GM12878 (cell line): ENCODE data around the gene RERE.

ENCODE experiments used
- ATF3 ChIP-seq: IDR thresholded peaks from 2 replicates; pipeline ENCODE4 v1.6.1; 2011; ENCODE audit warnings: low read depth, mild to moderate bottlenecking, low read length, moderate library complexity, borderline replicate concordance; ENCODE audit errors: extremely low read depth
- CTCF ChIP-seq, 3 experiments: IDR thresholded peaks in 2 of 3; conservative IDR thresholded peaks in 1 of 3; 2 replicates each; pipeline ENCODE4 v1.5.1; 2011; ENCODE audit warnings: low read depth in 3 of 3, low read length in 3 of 3, mild to moderate bottlenecking in 3 of 3, control low read depth in 2 of 3, moderate library complexity in 2 of 3, inconsistent platforms in 1 of 3, mixed read lengths in 1 of 3; ENCODE audit not compliant: control insufficient read depth in 2 of 3, insufficient read depth in 1 of 3; ENCODE audit errors: extremely low read depth in 1 of 3
- FOS ChIP-seq: IDR thresholded peaks from 3 replicates; pipeline ENCODE4 v1.6.1; 2011; ENCODE audit warnings: borderline replicate concordance; ENCODE audit not compliant: insufficient read length; ENCODE audit errors: extremely low read depth
- GATAD2B ChIP-seq: fragments of 450-650 bp; conservative IDR thresholded peaks from 2 replicates; pipeline ENCODE4 v1.6.1; 2017; ENCODE audit warnings: low read depth, mild to moderate bottlenecking, moderate library complexity
- MTA3 ChIP-seq: IDR thresholded peaks from 2 replicates; pipeline ENCODE4 v1.6.1; 2012; ENCODE audit warnings: low read length, inconsistent platforms, borderline replicate concordance
- SMAD1 ChIP-seq: fragments of 450-650 bp; IDR thresholded peaks from 2 replicates; pipeline ENCODE4 v1.6.1; 2018; ENCODE audit warnings: mild to moderate bottlenecking, low read depth; ENCODE audit not compliant: partially characterized antibody
- SREBF2 ChIP-seq: IDR thresholded peaks from 2 replicates; pipeline ENCODE4 v1.6.1; 2012; ENCODE audit warnings: mild to moderate bottlenecking, low read length
- ZBTB33 ChIP-seq: fragments of 450-650 bp; IDR thresholded peaks from 2 replicates; pipeline ENCODE4 v1.6.1; 2017; ENCODE audit warnings: mild to moderate bottlenecking
- ZNF207 ChIP-seq: fragments of 450-650 bp; IDR thresholded peaks from 2 replicates; pipeline ENCODE4 v1.6.1; 2014; ENCODE audit warnings: antibody characterized with exemption, mild to moderate bottlenecking, borderline replicate concordance
- ZNF687 ChIP-seq: fragments of 450-650 bp; IDR thresholded peaks from 2 replicates; pipeline ENCODE4 v1.6.1; 2017; ENCODE audit warnings: mild to moderate bottlenecking, moderate library complexity

GRCh38 chr1:8641377-8641997, 176.0 kb downstream of the RERE start:
- TF ChIP-seq CTCF (IDR thresholded peaks at IDR 0.05 in 2 of 3, conservative IDR thresholded peaks at IDR 0.05 in 1 of 3; ENCODE audit: control insufficient read depth in 2 of 3, extremely low read depth in 1 of 3, insufficient read depth in 1 of 3, low read depth in 3 of 3, low read length in 3 of 3), result no peak
- TF ChIP-seq FOS, result no peak
- no peak for TF ChIP-seq SMAD1
- no peak for TF ChIP-seq ATF3
- TF ChIP-seq ZNF207, result no peak
- no peak for TF ChIP-seq MTA3
- TF ChIP-seq ZBTB33, result no peak
- no peak for TF ChIP-seq ZNF687
- no peak for TF ChIP-seq SREBF2
- no peak for TF ChIP-seq GATAD2B
